Stimulated activated CD8-positive, alpha-beta memory T cell treated with anti-CD3 and anti-CD28 coated beads, Interleukin-15, amount 100 ng/mL, for 48 hours (primary cell): Measurements from ENCODE around the gene BPIFB1.

ENCODE experiments used
- DNase-seq, 2 donors: peaks; one replicate each; pipeline ENCODE4 v3.0.0-alpha.2; 2020; ENCODE audit warnings: low read depth in 2 of 2

BPIFB1 gene

GRCh38 chr20:33298391-33298790, 15.4 kb downstream of the BPIFB1 start:
- DNase-seq = no peak

- DNase-seq = peak; percentile 54 to 55
Observed at GRCh38 chr20:33299111-33299603, 16.1 kb downstream of the BPIFB1 start.

DNA sequence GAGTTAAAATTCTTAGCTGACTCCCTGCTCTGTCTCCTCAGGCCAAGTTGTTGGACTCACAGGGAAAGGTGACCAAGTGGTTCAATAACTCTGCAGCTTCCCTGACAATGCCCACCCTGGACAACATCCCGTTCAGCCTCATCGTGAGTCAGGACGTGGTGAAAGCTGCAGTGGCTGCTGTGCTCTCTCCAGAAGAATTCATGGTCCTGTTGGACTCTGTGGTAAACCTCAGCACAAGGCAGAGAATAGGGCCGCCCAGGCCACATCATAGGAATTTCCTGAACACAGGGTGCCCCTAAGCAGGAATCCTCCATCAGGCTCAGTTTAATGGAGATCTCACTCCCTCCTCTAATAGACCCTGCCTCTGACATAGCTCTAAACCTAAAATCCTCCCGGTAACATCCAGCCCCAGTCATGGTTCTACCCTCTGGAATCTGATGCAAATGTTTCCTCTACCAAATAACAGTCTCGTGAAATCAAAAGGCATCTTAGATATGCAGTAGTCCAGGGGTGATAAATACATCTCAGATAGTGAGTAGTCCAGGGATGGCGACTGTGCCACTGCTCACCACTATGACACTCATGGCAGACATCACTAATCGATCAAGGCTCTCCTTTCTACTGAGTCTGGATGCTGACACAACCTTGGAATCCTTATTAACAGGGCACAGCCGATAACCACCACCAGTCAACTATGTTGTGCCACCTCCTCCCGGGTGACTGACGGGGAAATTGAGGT, 18.3 kb downstream of the BPIFB1 start:
- no peak for DNase-seq

DNA sequence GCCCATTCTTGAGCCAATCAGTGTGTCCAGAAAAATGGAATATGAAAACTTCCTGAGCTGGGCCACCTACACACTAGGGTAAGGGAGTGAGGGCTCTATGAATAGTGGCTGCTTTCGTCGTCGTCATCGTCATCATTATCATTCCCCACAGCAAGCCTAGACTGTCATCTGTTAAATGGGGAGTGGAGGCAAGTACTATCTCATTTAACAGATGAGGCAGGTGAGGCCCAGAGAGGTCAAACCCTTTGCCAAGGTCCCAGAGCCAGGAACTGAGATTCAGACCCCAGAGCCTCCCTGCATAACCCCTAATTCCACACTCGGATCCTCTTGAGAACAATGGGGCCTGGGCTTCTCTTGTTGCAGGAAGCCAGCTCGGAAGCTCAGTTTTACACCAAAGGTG, 20.6 kb downstream of the BPIFB1 start:
- no peak for DNase-seq

DNA sequence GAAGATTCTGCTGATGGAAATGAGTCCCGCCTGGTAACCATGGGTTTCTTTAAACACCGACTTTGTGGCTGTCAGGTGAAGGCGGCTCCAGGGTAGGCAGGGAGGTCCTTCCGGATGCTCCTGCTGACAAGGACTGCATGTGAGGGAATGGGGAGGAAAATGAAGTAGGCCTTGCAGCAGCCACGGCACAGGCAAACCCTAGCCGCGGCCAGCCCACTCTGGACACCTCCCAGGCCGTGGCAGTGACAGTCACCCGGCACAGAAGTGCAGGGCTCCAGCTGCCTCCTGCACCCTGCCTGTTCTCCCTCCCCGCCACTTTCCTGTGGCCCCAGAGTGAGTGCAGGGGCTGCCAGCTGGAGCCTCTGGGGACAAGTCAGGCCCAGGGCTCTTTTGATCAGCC, 21.0 kb downstream of the BPIFB1 start:
- DNase-seq = no peak

DNA sequence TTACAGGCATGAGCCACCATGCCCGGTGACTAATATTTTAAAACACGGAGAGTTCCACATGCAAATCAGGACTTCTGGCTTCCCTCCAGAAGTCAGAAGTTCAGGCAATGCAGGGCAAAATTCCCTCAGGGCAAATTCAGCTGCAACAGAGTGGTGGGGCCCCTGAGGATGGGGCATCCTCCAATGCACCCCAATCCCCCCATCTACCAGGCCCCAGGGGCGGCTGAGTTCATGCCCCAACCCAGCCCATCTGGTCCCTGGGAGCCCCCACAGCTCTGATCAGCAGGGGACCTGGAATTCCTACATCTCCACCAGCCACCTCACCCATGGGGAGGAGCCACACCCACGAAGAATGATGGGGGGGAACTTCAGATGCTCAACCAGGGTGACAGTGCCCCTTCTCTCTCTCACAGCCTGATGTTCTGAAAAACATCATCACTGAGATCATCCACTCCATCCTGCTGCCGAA, 22.6 kb downstream of the BPIFB1 start:
- DNase-seq = no peak

GRCh38 chr20:33306228-33306627, 23.2 kb downstream of the BPIFB1 start:
- DNase-seq = no peak

DNA sequence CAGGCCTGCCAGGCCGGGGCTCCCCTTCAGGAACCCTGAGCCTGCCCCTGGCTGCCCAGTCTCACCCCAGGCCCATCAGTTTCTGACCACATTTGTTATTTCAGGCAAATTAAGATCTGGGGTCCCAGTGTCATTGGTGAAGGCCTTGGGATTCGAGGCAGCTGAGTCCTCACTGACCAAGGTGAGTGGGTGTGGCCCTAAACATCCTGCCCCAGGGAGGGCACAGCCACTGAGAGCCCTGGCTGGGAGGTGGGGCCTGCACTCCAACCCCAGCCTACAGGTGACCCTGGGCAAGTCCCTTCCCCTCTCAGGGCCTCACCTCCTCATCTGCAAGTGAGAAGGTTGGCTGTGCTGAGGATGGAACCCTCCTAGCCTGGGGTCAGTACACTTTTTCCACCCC, 23.8 kb downstream of the BPIFB1 start:
- no peak for DNase-seq

DNA sequence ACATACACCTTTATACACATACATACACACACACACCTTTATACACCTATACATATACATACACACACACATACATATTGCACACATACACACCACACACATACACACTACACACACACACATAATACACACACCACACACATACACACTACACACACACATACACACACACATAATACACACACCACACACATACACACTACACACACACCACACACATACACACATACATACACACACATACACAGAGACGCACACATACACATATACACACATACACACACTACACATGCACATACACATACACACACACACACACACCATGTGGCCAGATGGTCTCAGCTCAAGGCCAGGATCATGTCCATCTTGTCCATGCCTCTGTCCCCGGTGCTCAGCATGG, 25.7 kb downstream of the BPIFB1 start:
- DNase-seq = no peak

DNA sequence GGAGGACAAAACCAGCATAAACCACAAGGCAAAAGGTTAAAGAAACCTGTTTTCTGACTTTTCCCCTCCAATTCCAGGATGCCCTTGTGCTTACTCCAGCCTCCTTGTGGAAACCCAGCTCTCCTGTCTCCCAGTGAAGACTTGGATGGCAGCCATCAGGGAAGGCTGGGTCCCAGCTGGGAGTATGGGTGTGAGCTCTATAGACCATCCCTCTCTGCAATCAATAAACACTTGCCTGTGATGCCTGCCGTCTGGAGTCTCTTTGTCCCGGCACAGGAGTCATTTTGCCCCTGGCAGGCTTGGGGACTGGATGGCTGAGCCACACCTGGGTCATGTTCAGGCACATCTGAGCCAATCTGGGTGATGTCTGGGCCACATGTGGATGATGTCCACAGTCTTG, 26.6 kb downstream of the BPIFB1 start:
- no peak for DNase-seq

DNA sequence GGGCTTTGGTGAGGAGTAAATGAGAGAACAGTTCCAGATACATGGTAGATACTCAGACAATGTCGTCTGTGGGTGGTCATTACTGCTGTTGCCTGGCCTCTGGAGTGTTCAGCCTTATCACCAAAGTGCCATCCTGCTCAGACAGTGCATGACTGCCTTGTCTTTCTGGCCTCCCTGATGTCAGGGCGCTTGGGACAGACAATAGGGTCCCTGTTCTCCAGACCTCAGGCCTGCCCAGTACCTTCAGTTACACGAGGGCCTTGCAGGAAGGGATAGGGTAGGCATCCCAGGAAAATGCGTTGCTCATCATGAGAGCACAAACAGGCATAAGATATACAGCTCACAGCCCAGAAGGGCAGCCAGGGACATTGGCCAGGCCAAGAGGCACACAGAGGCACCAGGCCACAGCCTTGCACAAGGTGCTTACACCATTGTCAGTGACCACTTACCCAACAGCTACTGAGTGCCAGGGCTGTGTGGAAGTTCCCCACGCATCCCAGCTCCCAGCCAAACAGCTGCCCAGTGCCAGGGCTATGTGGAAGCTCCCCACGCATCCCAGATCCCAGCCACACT, 27.4 kb downstream of the BPIFB1 start:
- no peak for DNase-seq

GRCh38 chr20:33311011-33311410, 28.0 kb downstream of the BPIFB1 start:
- no peak for DNase-seq

DNA sequence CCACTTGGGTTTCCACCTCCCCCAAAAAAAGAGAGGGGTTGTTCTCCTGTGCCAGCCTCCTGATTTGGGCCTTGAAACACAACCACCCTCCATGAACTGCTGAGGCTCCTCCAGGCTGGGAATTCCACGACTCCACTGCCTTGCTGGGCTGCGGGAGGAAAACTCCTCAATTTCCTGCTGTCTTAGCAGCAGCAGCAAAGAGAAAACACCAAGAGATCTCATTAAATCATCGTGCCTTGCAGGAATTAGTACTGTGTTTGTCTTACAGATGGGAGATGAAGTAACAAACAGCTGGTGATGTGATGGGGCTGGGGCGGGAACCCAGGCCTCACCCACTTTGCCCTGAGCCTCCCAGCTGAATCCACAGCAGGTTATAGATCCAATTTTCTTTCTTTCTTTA, 29.0 kb downstream of the BPIFB1 start:
- DNase-seq = no peak

DNA sequence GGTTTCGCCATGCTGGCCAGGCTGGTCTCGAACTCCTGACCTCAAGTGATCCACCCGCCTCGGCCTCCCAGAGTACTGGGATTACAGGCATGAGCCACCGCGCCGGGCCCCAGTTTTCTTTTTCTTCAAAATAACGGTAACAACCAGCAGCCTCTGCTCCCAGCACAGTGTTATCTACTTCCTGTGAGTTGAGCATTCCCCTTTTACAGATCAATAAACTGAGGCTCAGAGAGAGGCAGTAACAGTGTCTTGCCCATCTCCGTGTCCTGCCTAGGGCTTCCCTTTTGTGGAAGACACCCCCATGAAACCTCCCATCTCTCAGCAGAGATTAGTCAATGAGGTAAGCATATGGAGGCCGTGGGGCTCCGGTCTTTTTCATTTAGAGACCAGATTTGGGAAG, 29.6 kb downstream of the BPIFB1 start:
- no peak for DNase-seq

GRCh38 chr20:33313686-33314314, 30.8 kb downstream of the BPIFB1 start:
- no peak for DNase-seq

DNA sequence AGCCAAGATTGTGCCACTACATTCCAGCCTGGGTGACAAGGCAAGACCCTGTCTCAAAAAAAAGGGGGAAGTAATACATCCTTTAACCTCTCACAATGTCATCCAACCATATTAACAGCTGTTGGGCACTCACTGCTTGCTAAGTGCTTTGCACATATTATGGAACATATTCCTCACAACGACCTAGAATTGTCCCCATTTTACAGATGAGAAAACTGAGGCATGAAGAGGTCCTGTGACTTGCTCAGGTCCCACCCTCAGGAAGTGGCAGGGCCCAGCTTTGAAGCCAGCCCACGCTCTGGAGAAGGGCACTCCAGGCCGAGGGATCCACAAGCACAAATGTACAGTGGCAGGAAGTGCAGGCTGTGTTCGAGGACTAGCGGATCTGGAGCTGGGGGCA, 33.3 kb downstream of the BPIFB1 start:
- DNase-seq = no peak

GRCh38 chr20:33316958-33317357, 33.9 kb downstream of the BPIFB1 start:
- DNase-seq = no peak

GRCh38 chr20:33317424-33318095, 34.5 kb downstream of the BPIFB1 start:
- DNase-seq = no peak

DNA sequence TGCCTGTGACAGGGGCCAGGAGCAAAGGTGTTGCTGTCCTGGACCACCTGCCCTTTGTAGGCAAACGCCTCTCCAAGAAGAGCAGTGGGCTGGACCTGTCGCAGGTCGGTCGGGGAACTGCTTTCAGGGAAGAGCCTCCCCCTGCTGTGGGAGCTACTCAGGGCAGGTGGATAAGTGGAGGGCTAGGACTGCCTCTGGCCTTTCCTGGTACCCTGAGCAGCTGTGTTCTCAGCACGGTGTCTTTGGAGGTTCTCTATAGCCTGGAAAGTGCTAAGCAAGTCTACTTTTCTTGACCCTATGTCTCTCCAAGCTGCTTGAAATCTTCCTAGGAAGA, 35.0 kb downstream of the BPIFB1 start:
- DNase-seq = no peak

DNA sequence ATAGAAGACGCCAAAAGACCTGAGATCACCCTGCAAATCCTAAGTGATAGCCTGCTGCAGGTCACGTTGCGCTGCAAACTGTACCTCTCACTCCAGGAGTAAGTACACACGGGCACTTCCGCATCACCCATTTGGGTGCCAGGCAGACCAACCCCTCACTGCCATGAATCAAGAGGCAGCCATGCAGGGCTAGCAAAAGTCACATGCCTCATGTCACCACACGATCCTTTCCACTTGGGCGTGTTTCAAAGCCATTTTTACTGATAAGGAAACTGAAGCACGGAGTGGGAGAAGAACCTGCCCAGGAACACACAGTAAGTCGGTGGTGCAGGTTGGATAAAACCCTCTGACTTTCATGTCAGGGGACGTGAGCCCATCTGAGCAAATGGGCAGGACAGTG, 37.0 kb downstream of the BPIFB1 start:
- DNase-seq = no peak

DNA sequence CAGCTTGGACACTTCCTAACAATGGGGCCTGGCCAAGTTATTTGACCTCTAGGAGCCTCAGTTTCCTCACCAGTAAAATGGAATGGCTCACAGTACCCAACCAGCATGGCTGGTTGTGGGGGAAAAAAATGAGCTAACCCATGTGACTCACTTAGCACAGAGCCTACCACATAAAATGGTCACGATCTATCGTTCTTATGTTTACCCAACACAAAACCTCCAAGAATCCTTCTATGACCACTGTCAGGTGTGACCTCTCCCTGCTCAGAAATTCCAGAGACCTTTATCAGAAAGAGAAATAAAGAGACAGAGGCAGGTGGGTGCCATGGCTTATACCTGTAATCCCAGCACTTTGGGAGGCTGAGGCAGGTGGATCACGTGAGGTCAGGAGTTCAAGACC, 39.4 kb downstream of the BPIFB1 start:
- DNase-seq = no peak

- no peak for DNase-seq
Observed at GRCh38 chr20:33323236-33323635, 40.2 kb downstream of the BPIFB1 start.

DNA sequence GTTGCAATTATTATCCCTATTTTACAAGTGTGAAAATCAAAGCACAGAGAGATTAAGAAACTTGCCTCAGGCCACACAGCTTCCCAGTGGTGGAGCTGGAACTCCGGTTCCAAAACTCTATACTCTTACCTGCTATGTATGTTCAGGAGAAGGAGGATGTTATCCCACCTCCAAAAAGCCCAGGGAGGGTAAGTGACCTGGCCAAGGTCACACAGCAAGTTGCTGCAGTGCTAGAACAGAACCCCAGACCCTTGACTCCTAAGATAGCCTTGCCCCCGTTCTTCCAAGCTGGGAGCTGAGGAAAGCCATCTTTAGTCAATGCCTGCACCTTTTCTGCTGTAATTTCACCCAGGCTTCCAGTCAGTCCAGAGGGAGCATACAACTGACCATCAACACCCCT, 42.3 kb downstream of the BPIFB1 start:
- no peak for DNase-seq
